Melanocyte of skin (primary cell): ENCODE measurements around the gene CST6. TPM values are rescaled to one million over a fixed set of nuclear protein-coding genes. Genes with fewer than 3 reads are reported as not detected.

Experiments used
- total RNA-seq, 2 donors: library from RNA; depleted of rRNA; stranded (reverse); fragments of >200 nt; gene quantifications; 2 replicates each; pipeline ENCODE4 v1.2.3, GENCODE V29; 2012

The CST6 gene
- total RNA-seq: not detected

DNA sequence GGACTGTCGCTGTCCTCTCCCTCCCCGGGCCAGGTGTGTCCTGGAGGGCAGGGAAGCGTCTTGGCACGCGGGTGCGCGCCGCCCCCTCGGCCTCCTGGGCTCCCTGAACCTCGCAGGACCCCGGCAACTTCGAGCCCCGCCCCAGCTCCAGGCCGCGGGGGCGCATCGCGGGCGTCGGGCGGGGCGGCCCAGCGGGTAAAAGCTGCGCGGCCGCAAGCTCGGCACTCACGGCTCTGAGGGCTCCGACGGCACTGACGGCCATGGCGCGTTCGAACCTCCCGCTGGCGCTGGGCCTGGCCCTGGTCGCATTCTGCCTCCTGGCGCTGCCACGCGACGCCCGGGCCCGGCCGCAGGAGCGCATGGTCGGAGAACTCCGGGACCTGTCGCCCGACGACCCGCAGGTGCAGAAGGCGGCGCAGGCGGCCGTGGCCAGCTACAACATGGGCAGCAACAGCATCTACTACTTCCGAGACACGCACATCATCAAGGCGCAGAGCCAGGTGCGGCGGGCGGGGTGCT lies at the start of gene CST6:
CST6 (plus strand) TSS at position 224 of the 519 bp plus-strand sequence; CDS start at position 261, 37 bp downstream.

GRCh38 chr11:66001942-66002647 lies 9.7 kb upstream of the CST6 start, which contains the start of the genes BANF1 and EIF1AD:
TSS of gene BANF1 (plus strand) at chr11:66002503. CDS start at chr11:66003251, 748 bp downstream.
TSS of gene EIF1AD (minus strand) at chr11:66002157. CDS start at chr11:66000389, 1,768 bp downstream.

DNA sequence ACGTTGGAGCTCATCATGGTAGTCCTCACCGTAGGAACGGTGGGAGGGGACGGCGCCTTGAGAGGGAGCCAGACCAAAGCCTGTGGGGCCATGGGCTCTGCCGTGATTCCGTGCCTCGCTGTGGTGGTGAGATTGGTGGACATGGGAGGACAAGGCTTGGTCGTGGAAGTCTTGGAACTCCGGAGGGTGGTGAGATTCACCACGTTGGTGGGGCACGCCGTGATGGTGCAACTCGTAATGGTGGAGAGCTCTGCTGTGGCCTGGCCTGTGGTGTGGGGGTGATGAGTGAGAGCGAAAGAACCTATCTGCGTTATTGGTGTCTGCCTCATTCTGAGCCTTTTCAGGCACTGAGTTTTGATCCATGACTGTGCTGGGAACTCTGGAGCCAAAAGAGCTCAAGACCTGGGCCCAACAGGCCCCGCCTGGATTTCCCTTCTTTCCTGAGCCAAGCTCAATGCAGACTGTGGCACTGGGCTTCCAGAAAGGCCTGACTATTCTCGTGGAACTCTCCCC lies 14.3 kb downstream of the CST6 start, which contains the start of gene CATSPER1:
CATSPER1 (minus strand) TSS at position 463 of the 513 bp plus-strand sequence; CDS start at position 363, 100 bp downstream.

GRCh38 chr11:66048547-66049323 lies 36.9 kb downstream of the CST6 start, which contains the start of gene GAL3ST3:
TSS of gene GAL3ST3 (minus strand) at chr11:66049161. CDS start at chr11:66045415, 3,746 bp downstream.

GRCh38 chr11:66051766-66052663 lies 40.2 kb downstream of the CST6 start, which contains the start of gene SF3B2:
TSS of gene SF3B2 (plus strand) at chr11:66052364. CDS start at chr11:66052385, 21 bp downstream.

Other genes starting within 250 kb of the CST6 start
- gene AP5B1, start 231.0 kb upstream of the CST6 start, total RNA-seq: 10 to 100 TPM; 40.6 to 74.3 TPM
- gene OVOL1, start 224.9 kb upstream of the CST6 start, total RNA-seq: not detected
- 1 to 10 TPM in 1 of 2 donors, under 1 TPM in 1; 0.69 to 2.3 TPM for gene SNX32, start 178.0 kb upstream of the CST6 start, total RNA-seq
- gene CFL1, start 153.8 kb upstream of the CST6 start, total RNA-seq: 1,000 to 10,000 TPM; 1,026 to 1,378 TPM
- 10 to 100 TPM; 37.9 to 51.0 TPM for gene MUS81, start 151.6 kb upstream of the CST6 start, total RNA-seq
- 1 to 10 TPM; 4.3 to 6.5 TPM for gene EFEMP2, start 139.2 kb upstream of the CST6 start, total RNA-seq
- gene CTSW, start 132.2 kb upstream of the CST6 start, total RNA-seq: not detected
- 100 to 1,000 TPM; 126 to 165 TPM for gene FIBP, start 123.5 kb upstream of the CST6 start, total RNA-seq
- 10 to 100 TPM; 24.8 to 28.6 TPM for gene CCDC85B, start 121.3 kb upstream of the CST6 start, total RNA-seq
- gene FOSL1, start 111.6 kb upstream of the CST6 start, total RNA-seq: 10 to 100 TPM in 1 of 2 donors, 1 to 10 TPM in 1; 1.4 to 39.6 TPM
- 10 to 100 TPM; 13.8 to 14.3 TPM for gene C11orf68, start 92.9 kb upstream of the CST6 start, total RNA-seq
- 100 to 1,000 TPM in 1 of 2 donors, 10 to 100 TPM in 1; 51.3 to 109 TPM for gene DRAP1, start 92.6 kb upstream of the CST6 start, total RNA-seq
- not detected for gene TSGA10IP, start 66.5 kb upstream of the CST6 start, total RNA-seq
- 10 to 100 TPM; 27.9 to 30.3 TPM for gene SART1, start 50.3 kb upstream of the CST6 start, total RNA-seq
- gene EIF1AD, start 9.9 kb upstream of the CST6 start, total RNA-seq: 10 to 100 TPM; 28.6 to 52.6 TPM
- 10 to 100 TPM; 10.3 to 27.6 TPM for gene BANF1, start 9.5 kb upstream of the CST6 start, total RNA-seq
- gene CATSPER1, start 14.5 kb downstream of the CST6 start, total RNA-seq: not detected
- not detected for gene GAL3ST3, start 37.2 kb downstream of the CST6 start, total RNA-seq
- gene SF3B2, start 40.4 kb downstream of the CST6 start, total RNA-seq: 100 to 1,000 TPM; 173 to 199 TPM
- gene PACS1, start 58.3 kb downstream of the CST6 start, total RNA-seq: 10 to 100 TPM; 18.2 to 22.6 TPM
- gene KLC2, start 245.7 kb downstream of the CST6 start, total RNA-seq: 10 to 100 TPM; 19.6 to 28.0 TPM